Activated T-helper 1 cell treated with anti-CD3 and anti-CD28 coated beads, Interleukin-2, amount 50 U/mL, for 16 hours (primary cell): Measurements from ENCODE around the gene CIZ1.

ENCODE experiments used
- DNase-seq, 2 donors: peaks; one replicate each; pipeline ENCODE4 v3.0.0-alpha.2; 2020; ENCODE audit warnings: low read depth in 1 of 2, low spot score in 1 of 2

CIZ1 gene

GRCh38 chr9:128213746-128214497, 22.6 kb upstream of the CIZ1 start:
- DNase-seq: no peak

GRCh38 chr9:128211981-128212281, 20.6 kb upstream of the CIZ1 start:
- no peak for DNase-seq

- no peak for DNase-seq
Observed at GRCh38 chr9:128211186-128211980, 20.0 kb upstream of the CIZ1 start.

GRCh38 chr9:128208946-128209669, 17.7 kb upstream of the CIZ1 start:
- DNase-seq: no peak

- no peak for DNase-seq
Observed at GRCh38 chr9:128208386-128208785, 17.0 kb upstream of the CIZ1 start.

- DNase-seq: no peak
Observed at GRCh38 chr9:128206916-128207910, 15.8 kb upstream of the CIZ1 start.

GRCh38 chr9:128206484-128206883, 15.1 kb upstream of the CIZ1 start:
- no peak for DNase-seq

GRCh38 chr9:128205296-128205944, 14.0 kb upstream of the CIZ1 start:
- DNase-seq: no peak

- DNase-seq: no peak
Observed at GRCh38 chr9:128204858-128205257, 13.5 kb upstream of the CIZ1 start.

- no peak for DNase-seq
Observed at GRCh38 chr9:128203707-128204551, 12.6 kb upstream of the CIZ1 start.

- peak; percentile 32 to 62 for DNase-seq
Observed at GRCh38 chr9:128203024-128203706, 11.8 kb upstream of the CIZ1 start, which contains the start of gene DNM1. Gene DNM1 (plus strand): TSS chr9:128203379. CDS start chr9:128203471, 92 bp downstream.

- DNase-seq: no peak
Observed at GRCh38 chr9:128202648-128203023, 11.3 kb upstream of the CIZ1 start.

GRCh38 chr9:128201441-128202369, 10.3 kb upstream of the CIZ1 start:
- no peak for DNase-seq

- DNase-seq: no peak
Observed at GRCh38 chr9:128193469-128194096, 2.2 kb upstream of the CIZ1 start.

- DNase-seq: no peak
Observed at GRCh38 chr9:128192601-128193371, 1.4 kb upstream of the CIZ1 start.
